Measurements from ENCODE around the gene SARDH.
"Not testable (repeated sequence)": the region's sequence is repeated elsewhere in the genome, so short reads cannot be mapped to it uniquely, and the experiment has no call there.

Gene SARDH

DNA sequence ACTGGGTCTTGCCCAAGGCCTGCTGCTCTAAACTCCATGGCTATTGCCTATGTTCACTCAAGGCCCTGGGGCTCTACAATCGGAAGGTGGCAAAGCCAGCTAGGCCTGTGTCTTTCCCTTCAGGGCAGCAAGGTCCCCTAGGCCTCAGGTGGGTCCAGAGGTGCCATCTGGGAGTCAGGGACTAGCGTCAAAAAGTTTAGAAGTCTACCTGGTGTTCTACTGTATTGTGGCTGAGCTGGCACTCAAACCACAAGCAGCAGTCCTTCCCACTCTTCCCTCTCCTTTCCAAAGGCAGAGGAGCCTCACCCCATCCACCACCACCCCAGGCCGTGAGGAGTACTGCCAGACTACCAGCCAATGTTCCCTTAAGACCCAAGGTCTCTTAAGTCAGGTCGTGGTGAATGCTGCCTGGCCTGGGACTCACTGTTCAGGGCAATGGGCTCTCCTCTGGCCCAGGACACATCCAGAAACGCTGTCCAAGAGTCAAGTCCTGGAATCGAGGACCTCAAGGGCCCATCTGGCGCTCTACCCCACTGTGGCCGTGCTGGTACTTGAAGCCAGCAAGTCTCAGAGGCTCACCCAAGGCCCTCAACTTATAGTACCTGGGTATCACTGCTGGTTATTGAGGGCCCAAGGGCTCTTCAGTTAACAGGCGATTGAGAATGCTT, 13.0 kb upstream of the SARDH start:
- Histone ChIP-seq H3K9me3 (ENCODE audit: control insufficient read depth, insufficient read depth, low read depth, low read length) (no peaks in the 10 kb centered on the region), H3K36me3 (ENCODE audit: control insufficient read depth in 2 of 2, insufficient read depth in 1 of 2, low read length in 2 of 2) (no peaks in the 10 kb centered on the region), H3K4me3 (ENCODE audit: low read depth, low read length) (no peak overlapping the region), H3K27ac (ENCODE audit: extremely low read depth, low read depth, low read length) (no peak overlapping the region), H3K4me1 (ENCODE audit: control insufficient read depth, insufficient read depth, low read length) (no peaks in the 10 kb centered on the region; the same call in 1 of the 2 replicates)
- TF ChIP-seq REST (tag by site-specific recombination; IDR thresholded peaks at IDR 0.05), result 0 out of 2 replicates have a peak, but pooled peaks have one; percentile 27
- TF ChIP-seq HOXC10 (CRISPR knock-in tag; IDR thresholded peaks at IDR 0.05), result no peak
- no peak for TF ChIP-seq ZNF211 (tag by site-specific recombination; IDR thresholded peaks at IDR 0.05; ENCODE audit: low read depth)
- TF ChIP-seq ZNF114 (tag by site-specific recombination; IDR thresholded peaks at IDR 0.05), result no peak
- CTCF ChIA-PET, result interaction anchor here (0.6 to 5.2 kb wide), 2 partner anchors 9 to 386 kb away, joined by 3 to 46 read pairs; no protein-coding TSS in a partner anchor
- POLR2A ChIA-PET, result no interaction called here

DNA sequence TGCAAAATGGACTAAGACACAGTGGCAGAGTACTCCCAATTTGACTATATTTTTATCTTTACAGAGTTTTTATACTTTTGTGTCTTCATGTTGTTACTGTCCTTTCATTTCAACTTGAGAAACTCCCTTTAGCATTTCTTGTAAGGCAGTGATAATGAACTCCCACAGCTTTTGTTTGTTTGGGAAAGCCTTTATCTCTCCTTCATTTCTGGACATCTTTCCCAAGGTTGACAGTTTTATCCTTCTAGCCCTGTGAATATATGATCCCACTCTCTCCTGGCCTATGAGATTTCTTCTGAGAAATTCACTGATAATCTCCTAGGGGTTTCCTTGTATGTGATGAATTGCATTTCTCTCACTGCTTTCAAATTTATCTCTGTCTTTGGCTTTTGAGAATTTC, 9.2 kb upstream of the SARDH start:
- Histone ChIP-seq H3K9me3 (ENCODE audit: control insufficient read depth, insufficient read depth, low read depth, low read length) (no peaks in the 10 kb centered on the region), H3K27ac (ENCODE audit: extremely low read depth, low read depth, low read length) (no peak overlapping the region), H3K4me1 (ENCODE audit: control insufficient read depth, insufficient read depth, low read length) (no peaks in the 10 kb centered on the region; the same call in 1 of the 2 replicates), H3K36me3 (ENCODE audit: control insufficient read depth in 2 of 2, insufficient read depth in 1 of 2, low read length in 2 of 2) (no peaks in the 10 kb centered on the region), H3K4me3 (ENCODE audit: low read depth, low read length) (no peak overlapping the region)
- TF ChIP-seq ZBTB17 (tag by site-specific recombination; IDR thresholded peaks at IDR 0.05), result no peak
- TF ChIP-seq ZSCAN18 (tag by site-specific recombination; IDR thresholded peaks at IDR 0.05), result no peak
- TF ChIP-seq ZNF280C (tag by site-specific recombination; IDR thresholded peaks at IDR 0.05), result no peak
- TF ChIP-seq PRDM1 (tag by site-specific recombination; IDR thresholded peaks at IDR 0.05), result peak; percentile 28; the same call in 1 of the 2 replicates
- TF ChIP-seq PRDM6 (tag by site-specific recombination; IDR thresholded peaks at IDR 0.05), result peak; percentile 41; the same call in 1 of the 2 replicates
- ChIA-PET POLR2A (no interaction called here), CTCF (interaction anchor here (0.8 to 1.0 kb wide), 2 partner anchors 11 to 20 kb away, joined by 3 read pairs; no protein-coding TSS in a partner anchor)

- H3K9me3 ChIP-seq (ENCODE audit: control insufficient read depth, insufficient read depth, low read depth, low read length); H3K27ac ChIP-seq (ENCODE audit: extremely low read depth, low read depth, low read length); H3K36me3 ChIP-seq (ENCODE audit: control insufficient read depth in 2 of 2, insufficient read depth in 1 of 2, low read length in 2 of 2); H3K4me3 ChIP-seq (ENCODE audit: low read depth, low read length); H3K4me1 ChIP-seq (ENCODE audit: control insufficient read depth, insufficient read depth, low read length); POLR2A ChIA-PET: not testable (repeated sequence)
- CTCF ChIA-PET, result interaction anchor here (0.6 kb wide), 1 partner anchor 732 kb away, joined by 3 read pairs; no protein-coding TSS in a partner anchor
These were observed 6.4 kb upstream of the SARDH start for GRCh38 chr9:133744528-133744927.

Measured in HEK293 (cell line).